WTC11 (cell line): Measurements from ENCODE around the gene PCSK7.

Experiments used
- GABPB1 ChIP-seq: sonication (generic); formaldehyde crosslinking; IDR thresholded peaks from 2 replicates; pipeline ENCODE4 v1.8.1; 2023; ENCODE audit warnings: mild to moderate bottlenecking, missing genetic modification reagents
- JUN ChIP-seq: sonication (generic); formaldehyde crosslinking; IDR thresholded peaks from 2 replicates; pipeline ENCODE4 v1.8.0; 2023; ENCODE audit warnings: mild to moderate bottlenecking, missing genetic modification reagents
- KAT7 ChIP-seq: sonication (generic); formaldehyde crosslinking; IDR thresholded peaks from 2 replicates; pipeline ENCODE4 v1.8.1; 2023; ENCODE audit warnings: missing genetic modification reagents, mild to moderate bottlenecking, borderline replicate concordance
- MXD4 ChIP-seq: fragments of 250-450 bp; sonication (Bioruptor Pico); IDR thresholded peaks from 2 replicates; pipeline ENCODE4 v1.8.0; 2021; ENCODE audit warnings: mild to moderate bottlenecking, moderate library complexity, borderline replicate concordance
- MYBL2 ChIP-seq: sonication (generic); formaldehyde crosslinking; IDR thresholded peaks from 2 replicates; pipeline ENCODE4 v1.8.1; 2023; ENCODE audit warnings: mild to moderate bottlenecking, moderate library complexity, missing genetic modification reagents
- NR2C2 ChIP-seq: sonication (generic); formaldehyde crosslinking; IDR thresholded peaks from 2 replicates; pipeline ENCODE4 v1.8.0; 2022; ENCODE audit warnings: mild to moderate bottlenecking, missing genetic modification reagents
- SP1 ChIP-seq: sonication (generic); formaldehyde crosslinking; conservative IDR thresholded peaks from 2 replicates; pipeline ENCODE4 v1.8.1; 2022; ENCODE audit warnings: missing genetic modification reagents
- TEAD1 ChIP-seq: sonication (generic); formaldehyde crosslinking; IDR thresholded peaks from 2 replicates; pipeline ENCODE4 v1.8.0; 2022; ENCODE audit warnings: mild to moderate bottlenecking, missing genetic modification reagents
- TF ChIP-seq, protein P1 (sequence below): fragments of 200-600 bp; IDR thresholded peaks from 2 replicates; pipeline ENCODE4 v1.8.0; 2022; ENCODE audit warnings: antibody characterized with exemption
- TF ChIP-seq, protein P2 (sequence below): sonication (generic); formaldehyde crosslinking; conservative IDR thresholded peaks from 2 replicates; pipeline ENCODE4 v1.8.1; 2023; ENCODE audit warnings: mild to moderate bottlenecking, low read depth, missing genetic modification reagents, moderate library complexity
- TF ChIP-seq, protein P3 (sequence below): fragments of 250-450 bp; sonication (Bioruptor Pico); IDR thresholded peaks from 2 replicates; pipeline ENCODE4 v1.9.0; 2021; ENCODE audit warnings: mild to moderate bottlenecking, borderline replicate concordance
- TF ChIP-seq, protein P4 (sequence below): sonication (generic); formaldehyde crosslinking; IDR thresholded peaks from 2 replicates; pipeline ENCODE4 v1.8.1; 2023; ENCODE audit warnings: mild to moderate bottlenecking, missing genetic modification reagents, borderline replicate concordance

DNA sequence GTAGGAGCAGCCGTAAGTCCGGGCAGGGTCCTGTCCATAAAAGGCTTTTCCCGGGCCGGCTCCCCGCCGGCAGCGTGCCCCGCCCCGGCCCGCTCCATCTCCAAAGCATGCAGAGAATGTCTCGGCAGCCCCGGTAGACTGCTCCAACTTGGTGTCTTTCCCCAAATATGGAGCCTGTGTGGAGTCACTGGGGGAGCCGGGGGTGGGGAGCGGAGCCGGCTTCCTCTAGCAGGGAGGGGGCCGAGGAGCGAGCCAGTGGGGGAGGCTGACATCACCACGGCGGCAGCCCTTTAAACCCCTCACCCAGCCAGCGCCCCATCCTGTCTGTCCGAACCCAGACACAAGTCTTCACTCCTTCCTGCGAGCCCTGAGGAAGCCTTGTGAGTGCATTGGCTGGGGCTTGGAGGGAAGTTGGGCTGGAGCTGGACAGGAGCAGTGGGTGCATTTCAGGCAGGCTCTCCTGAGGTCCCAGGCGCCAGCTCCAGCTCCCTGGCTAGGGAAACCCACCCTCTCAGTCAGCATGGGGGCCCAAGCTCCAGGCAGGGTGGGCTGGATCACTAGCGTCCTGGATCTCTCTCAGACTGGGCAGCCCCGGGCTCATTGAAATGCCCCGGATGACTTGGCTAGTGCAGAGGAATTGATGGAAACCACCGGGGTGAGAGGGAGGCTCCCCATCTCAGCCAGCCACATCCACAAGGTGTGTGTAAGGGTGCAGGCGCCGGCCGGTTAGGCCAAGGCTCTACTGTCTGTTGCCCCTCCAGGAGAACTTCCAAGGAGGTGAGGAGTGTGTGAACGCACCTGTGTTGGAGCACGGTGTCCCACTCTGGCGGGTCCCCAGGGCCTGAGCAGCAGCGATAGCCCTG, 32.6 kb downstream of the PCSK7 start, which contains the start of gene TAGLN:
- TF ChIP-seq NR2C2 (CRISPR knock-in tag) (no peak), MYBL2 (no peak), JUN (CRISPR knock-in tag) (no peak), KAT7 (CRISPR knock-in tag) (no peak), GABPB1 (CRISPR knock-in tag) (no peak), MXD4 (CRISPR knock-in tag) (no peak), SP1 (no peak), TEAD1 (no peak)
- TF ChIP-seq, protein P1, sequence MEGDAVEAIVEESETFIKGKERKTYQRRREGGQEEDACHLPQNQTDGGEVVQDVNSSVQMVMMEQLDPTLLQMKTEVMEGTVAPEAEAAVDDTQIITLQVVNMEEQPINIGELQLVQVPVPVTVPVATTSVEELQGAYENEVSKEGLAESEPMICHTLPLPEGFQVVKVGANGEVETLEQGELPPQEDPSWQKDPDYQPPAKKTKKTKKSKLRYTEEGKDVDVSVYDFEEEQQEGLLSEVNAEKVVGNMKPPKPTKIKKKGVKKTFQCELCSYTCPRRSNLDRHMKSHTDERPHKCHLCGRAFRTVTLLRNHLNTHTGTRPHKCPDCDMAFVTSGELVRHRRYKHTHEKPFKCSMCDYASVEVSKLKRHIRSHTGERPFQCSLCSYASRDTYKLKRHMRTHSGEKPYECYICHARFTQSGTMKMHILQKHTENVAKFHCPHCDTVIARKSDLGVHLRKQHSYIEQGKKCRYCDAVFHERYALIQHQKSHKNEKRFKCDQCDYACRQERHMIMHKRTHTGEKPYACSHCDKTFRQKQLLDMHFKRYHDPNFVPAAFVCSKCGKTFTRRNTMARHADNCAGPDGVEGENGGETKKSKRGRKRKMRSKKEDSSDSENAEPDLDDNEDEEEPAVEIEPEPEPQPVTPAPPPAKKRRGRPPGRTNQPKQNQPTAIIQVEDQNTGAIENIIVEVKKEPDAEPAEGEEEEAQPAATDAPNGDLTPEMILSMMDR, result no peak
- TF ChIP-seq, protein P2, sequence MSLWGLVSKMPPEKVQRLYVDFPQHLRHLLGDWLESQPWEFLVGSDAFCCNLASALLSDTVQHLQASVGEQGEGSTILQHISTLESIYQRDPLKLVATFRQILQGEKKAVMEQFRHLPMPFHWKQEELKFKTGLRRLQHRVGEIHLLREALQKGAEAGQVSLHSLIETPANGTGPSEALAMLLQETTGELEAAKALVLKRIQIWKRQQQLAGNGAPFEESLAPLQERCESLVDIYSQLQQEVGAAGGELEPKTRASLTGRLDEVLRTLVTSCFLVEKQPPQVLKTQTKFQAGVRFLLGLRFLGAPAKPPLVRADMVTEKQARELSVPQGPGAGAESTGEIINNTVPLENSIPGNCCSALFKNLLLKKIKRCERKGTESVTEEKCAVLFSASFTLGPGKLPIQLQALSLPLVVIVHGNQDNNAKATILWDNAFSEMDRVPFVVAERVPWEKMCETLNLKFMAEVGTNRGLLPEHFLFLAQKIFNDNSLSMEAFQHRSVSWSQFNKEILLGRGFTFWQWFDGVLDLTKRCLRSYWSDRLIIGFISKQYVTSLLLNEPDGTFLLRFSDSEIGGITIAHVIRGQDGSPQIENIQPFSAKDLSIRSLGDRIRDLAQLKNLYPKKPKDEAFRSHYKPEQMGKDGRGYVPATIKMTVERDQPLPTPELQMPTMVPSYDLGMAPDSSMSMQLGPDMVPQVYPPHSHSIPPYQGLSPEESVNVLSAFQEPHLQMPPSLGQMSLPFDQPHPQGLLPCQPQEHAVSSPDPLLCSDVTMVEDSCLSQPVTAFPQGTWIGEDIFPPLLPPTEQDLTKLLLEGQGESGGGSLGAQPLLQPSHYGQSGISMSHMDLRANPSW (CRISPR knock-in tag), result no peak
- TF ChIP-seq, protein P3, sequence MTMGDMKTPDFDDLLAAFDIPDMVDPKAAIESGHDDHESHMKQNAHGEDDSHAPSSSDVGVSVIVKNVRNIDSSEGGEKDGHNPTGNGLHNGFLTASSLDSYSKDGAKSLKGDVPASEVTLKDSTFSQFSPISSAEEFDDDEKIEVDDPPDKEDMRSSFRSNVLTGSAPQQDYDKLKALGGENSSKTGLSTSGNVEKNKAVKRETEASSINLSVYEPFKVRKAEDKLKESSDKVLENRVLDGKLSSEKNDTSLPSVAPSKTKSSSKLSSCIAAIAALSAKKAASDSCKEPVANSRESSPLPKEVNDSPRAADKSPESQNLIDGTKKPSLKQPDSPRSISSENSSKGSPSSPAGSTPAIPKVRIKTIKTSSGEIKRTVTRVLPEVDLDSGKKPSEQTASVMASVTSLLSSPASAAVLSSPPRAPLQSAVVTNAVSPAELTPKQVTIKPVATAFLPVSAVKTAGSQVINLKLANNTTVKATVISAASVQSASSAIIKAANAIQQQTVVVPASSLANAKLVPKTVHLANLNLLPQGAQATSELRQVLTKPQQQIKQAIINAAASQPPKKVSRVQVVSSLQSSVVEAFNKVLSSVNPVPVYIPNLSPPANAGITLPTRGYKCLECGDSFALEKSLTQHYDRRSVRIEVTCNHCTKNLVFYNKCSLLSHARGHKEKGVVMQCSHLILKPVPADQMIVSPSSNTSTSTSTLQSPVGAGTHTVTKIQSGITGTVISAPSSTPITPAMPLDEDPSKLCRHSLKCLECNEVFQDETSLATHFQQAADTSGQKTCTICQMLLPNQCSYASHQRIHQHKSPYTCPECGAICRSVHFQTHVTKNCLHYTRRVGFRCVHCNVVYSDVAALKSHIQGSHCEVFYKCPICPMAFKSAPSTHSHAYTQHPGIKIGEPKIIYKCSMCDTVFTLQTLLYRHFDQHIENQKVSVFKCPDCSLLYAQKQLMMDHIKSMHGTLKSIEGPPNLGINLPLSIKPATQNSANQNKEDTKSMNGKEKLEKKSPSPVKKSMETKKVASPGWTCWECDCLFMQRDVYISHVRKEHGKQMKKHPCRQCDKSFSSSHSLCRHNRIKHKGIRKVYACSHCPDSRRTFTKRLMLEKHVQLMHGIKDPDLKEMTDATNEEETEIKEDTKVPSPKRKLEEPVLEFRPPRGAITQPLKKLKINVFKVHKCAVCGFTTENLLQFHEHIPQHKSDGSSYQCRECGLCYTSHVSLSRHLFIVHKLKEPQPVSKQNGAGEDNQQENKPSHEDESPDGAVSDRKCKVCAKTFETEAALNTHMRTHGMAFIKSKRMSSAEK (CRISPR knock-in tag), result no peak
- TF ChIP-seq, protein P4, sequence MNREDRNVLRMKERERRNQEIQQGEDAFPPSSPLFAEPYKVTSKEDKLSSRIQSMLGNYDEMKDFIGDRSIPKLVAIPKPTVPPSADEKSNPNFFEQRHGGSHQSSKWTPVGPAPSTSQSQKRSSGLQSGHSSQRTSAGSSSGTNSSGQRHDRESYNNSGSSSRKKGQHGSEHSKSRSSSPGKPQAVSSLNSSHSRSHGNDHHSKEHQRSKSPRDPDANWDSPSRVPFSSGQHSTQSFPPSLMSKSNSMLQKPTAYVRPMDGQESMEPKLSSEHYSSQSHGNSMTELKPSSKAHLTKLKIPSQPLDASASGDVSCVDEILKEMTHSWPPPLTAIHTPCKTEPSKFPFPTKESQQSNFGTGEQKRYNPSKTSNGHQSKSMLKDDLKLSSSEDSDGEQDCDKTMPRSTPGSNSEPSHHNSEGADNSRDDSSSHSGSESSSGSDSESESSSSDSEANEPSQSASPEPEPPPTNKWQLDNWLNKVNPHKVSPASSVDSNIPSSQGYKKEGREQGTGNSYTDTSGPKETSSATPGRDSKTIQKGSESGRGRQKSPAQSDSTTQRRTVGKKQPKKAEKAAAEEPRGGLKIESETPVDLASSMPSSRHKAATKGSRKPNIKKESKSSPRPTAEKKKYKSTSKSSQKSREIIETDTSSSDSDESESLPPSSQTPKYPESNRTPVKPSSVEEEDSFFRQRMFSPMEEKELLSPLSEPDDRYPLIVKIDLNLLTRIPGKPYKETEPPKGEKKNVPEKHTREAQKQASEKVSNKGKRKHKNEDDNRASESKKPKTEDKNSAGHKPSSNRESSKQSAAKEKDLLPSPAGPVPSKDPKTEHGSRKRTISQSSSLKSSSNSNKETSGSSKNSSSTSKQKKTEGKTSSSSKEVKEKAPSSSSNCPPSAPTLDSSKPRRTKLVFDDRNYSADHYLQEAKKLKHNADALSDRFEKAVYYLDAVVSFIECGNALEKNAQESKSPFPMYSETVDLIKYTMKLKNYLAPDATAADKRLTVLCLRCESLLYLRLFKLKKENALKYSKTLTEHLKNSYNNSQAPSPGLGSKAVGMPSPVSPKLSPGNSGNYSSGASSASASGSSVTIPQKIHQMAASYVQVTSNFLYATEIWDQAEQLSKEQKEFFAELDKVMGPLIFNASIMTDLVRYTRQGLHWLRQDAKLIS (CRISPR knock-in tag), result no peak
